ENCODE measurements around the gene CDK2.
A peak's percentile ranks its signal among the peaks of the same experiment; 100 is the strongest.
"Not testable (repeated sequence)": the region's sequence is repeated elsewhere in the genome, so short reads cannot be mapped to it uniquely, and the experiment has no call there.

The CDK2 gene

GRCh38 chr12:56001487-56002100 lies 35.0 kb downstream of the CDK2 start:
- in situ Hi-C loops (cut with MboI; ENCODE audit: low pct_unique_long_range_greater_than_20kb, low sequenced_read_pairs): no loop called here
- no peak for DNase-seq

- in situ Hi-C loops (cut with MboI; ENCODE audit: low pct_unique_long_range_greater_than_20kb, low sequenced_read_pairs); DNase-seq: not testable (repeated sequence)
Measured at GRCh38 chr12:56003376-56003775, 36.7 kb downstream of the CDK2 start.

- DNase-seq: no peak
- in situ Hi-C loops (cut with MboI; ENCODE audit: low pct_unique_long_range_greater_than_20kb, low sequenced_read_pairs): no loop called here
Measured at GRCh38 chr12:56004211-56004610, 37.6 kb downstream of the CDK2 start.

- no peak for DNase-seq
- in situ Hi-C loops (cut with MboI; ENCODE audit: low pct_unique_long_range_greater_than_20kb, low sequenced_read_pairs): no loop called here
Measured at GRCh38 chr12:56007564-56008559, 41.2 kb downstream of the CDK2 start.

GRCh38 chr12:56010111-56010570 lies 43.5 kb downstream of the CDK2 start:
- in situ Hi-C loops (cut with MboI; ENCODE audit: low pct_unique_long_range_greater_than_20kb, low sequenced_read_pairs): no loop called here
- no peak for DNase-seq

GRCh38 chr12:56011509-56012090 lies 45.0 kb downstream of the CDK2 start:
- no peak for DNase-seq
- in situ Hi-C loops (cut with MboI; ENCODE audit: low pct_unique_long_range_greater_than_20kb, low sequenced_read_pairs): no loop called here

GRCh38 chr12:56013482-56013881 lies 46.9 kb downstream of the CDK2 start:
- peak; percentile 67 for DNase-seq
- in situ Hi-C loops (cut with MboI; ENCODE audit: low pct_unique_long_range_greater_than_20kb, low sequenced_read_pairs): no loop called here

- in situ Hi-C loops (cut with MboI; ENCODE audit: low pct_unique_long_range_greater_than_20kb, low sequenced_read_pairs): no loop called here
Measured at GRCh38 chr12:56014205-56014604, 47.6 kb downstream of the CDK2 start.

GRCh38 chr12:56017181-56017580 lies 50.6 kb downstream of the CDK2 start:
- DNase-seq: no peak
- in situ Hi-C loops (cut with MboI; ENCODE audit: low pct_unique_long_range_greater_than_20kb, low sequenced_read_pairs): no loop called here

More at GRCh38 chr12:56014205-56014604, 47.6 kb downstream of the CDK2 start:
- no peak for DNase-seq

GRCh38 chr12:56018356-56018755 lies 51.7 kb downstream of the CDK2 start:
- no peak for DNase-seq
- in situ Hi-C loops (cut with MboI; ENCODE audit: low pct_unique_long_range_greater_than_20kb, low sequenced_read_pairs): no loop called here

- in situ Hi-C loops (cut with MboI; ENCODE audit: low pct_unique_long_range_greater_than_20kb, low sequenced_read_pairs): no loop called here
- peak; percentile 84 for DNase-seq
Measured at GRCh38 chr12:56020423-56021184, 54.0 kb downstream of the CDK2 start, which contains the start of gene IKZF4. Gene IKZF4 (plus strand): TSS chr12:56021043. CDS start chr12:56021494, 451 bp downstream.

- DNase-seq: no peak
- in situ Hi-C loops (cut with MboI; ENCODE audit: low pct_unique_long_range_greater_than_20kb, low sequenced_read_pairs): no loop called here
Measured at GRCh38 chr12:56021889-56022497, 55.4 kb downstream of the CDK2 start.

All from KBM-7 (cell line).